Ectodermal cell (in vitro differentiated cells): ENCODE measurements around the gene LRFN5. TPM values are rescaled to one million over a fixed set of nuclear protein-coding genes. Genes with fewer than 3 reads are reported as not detected.
"Not testable (repeated sequence)": the region's sequence is repeated elsewhere in the genome, so short reads cannot be mapped to it uniquely, and the experiment has no call there.

Experiments
- H3K27ac ChIP-seq: 2 replicates; pipeline ENCODE4 v1.7.0; 2013; ENCODE audit warnings: mild to moderate bottlenecking, low read depth, low read length; ENCODE audit not compliant: insufficient read depth, poor library complexity, severe bottlenecking
- H3K27me3 ChIP-seq: 2 replicates; pipeline ENCODE4 v1.7.0; 2013; ENCODE audit warnings: mild to moderate bottlenecking, low read length; ENCODE audit not compliant: insufficient read depth, control insufficient read depth, poor library complexity, severe bottlenecking
- H3K36me3 ChIP-seq: one replicate; pipeline ENCODE4 v1.7.0; 2013; ENCODE audit warnings: low read length; ENCODE audit not compliant: control insufficient read depth, insufficient read depth
- H3K4me1 ChIP-seq: one replicate; pipeline ENCODE4 v1.7.0; 2013; ENCODE audit warnings: low read length; ENCODE audit not compliant: control insufficient read depth, insufficient read depth
- H3K4me3 ChIP-seq: 2 replicates; pipeline ENCODE4 v1.7.0; 2013; ENCODE audit warnings: low read depth, low read length, control low read depth; ENCODE audit not compliant: insufficient read depth
- H3K9me3 ChIP-seq: 2 replicates; pipeline ENCODE4 v1.7.0; 2013; ENCODE audit warnings: mild to moderate bottlenecking, low read length, moderate library complexity; ENCODE audit not compliant: control insufficient read depth
- WGBS, 2 experiments: methylation state at CpG; one replicate each; pipeline ENCODE4 v1.1.7; 2013; ENCODE audit warnings: missing lambda C conversion rate in 2 of 2; 5-methylcytosine and 5-hydroxymethylcytosine counted together
- polyA plus RNA-seq, 4 experiments: library from polyadenylated mRNA; stranded (reverse); fragments of 50-300 nt; gene quantifications; one replicate each; pipeline ENCODE4 v1.2.3, GENCODE V29; 2013

LRFN5 gene
- polyA plus RNA-seq (2013, experiment 1 of 4), result 1.8 TPM
- polyA plus RNA-seq (2013, experiment 2 of 4), result 1.6 TPM
- 1.7 TPM for polyA plus RNA-seq (2013, experiment 3 of 4)
- 2.1 TPM for polyA plus RNA-seq (2013, experiment 4 of 4)

- 0% methylated on average over 76 of the region's 76 CpGs for whole genome bisulfite sequencing, 2 experiments
- H3K9me3 ChIP-seq, result no peaks in the 10 kb centered on the region
- H3K36me3 ChIP-seq, result no peaks in the 10 kb centered on the region
- H3K27ac ChIP-seq, result no peak within 1 kb of the TSS
- H3K27me3 ChIP-seq, result peaks cover 59% of the 10 kb centered on the region
- peak within 1 kb of the TSS; percentile 62 for H3K4me3 ChIP-seq
- H3K4me1 ChIP-seq, result peaks cover 18% of the 10 kb centered on the region
Observed at GRCh38 chr14:41606532-41607303, at the start of gene LRFN5. Gene LRFN5 (plus strand): TSS chr14:41606876.

- Histone ChIP-seq H3K9me3 (no peaks in the 10 kb centered on the region), H3K27ac (no peak overlapping the region), H3K27me3 (no peaks in the 10 kb centered on the region), H3K4me3 (no peak overlapping the region), H3K4me1 (no peaks in the 10 kb centered on the region), H3K36me3 (no peaks in the 10 kb centered on the region)
Observed at GRCh38 chr14:41558490-41558889, 48.2 kb upstream of the LRFN5 start.

- not testable (repeated sequence) for H3K4me1 ChIP-seq, H3K9me3 ChIP-seq, H3K4me3 ChIP-seq, H3K36me3 ChIP-seq, H3K27ac ChIP-seq, H3K27me3 ChIP-seq
- 96 to 100% methylated on average over 2 to 3 of the region's 3 CpGs for WGBS, 2 experiments
Observed at GRCh38 chr14:41566864-41567263, 39.8 kb upstream of the LRFN5 start.

- WGBS, 2 experiments, result 100% methylated on average over 2 of the region's 2 CpGs; no CpG with 5 or more reads in 1 of the 2 experiments
- H3K36me3 ChIP-seq, result no peaks in the 10 kb centered on the region
- H3K4me1 ChIP-seq, result no peaks in the 10 kb centered on the region
- H3K27me3 ChIP-seq, result no peaks in the 10 kb centered on the region
- H3K9me3 ChIP-seq, result no peaks in the 10 kb centered on the region
- H3K4me3 ChIP-seq, result no peak overlapping the region
- H3K27ac ChIP-seq, result no peak overlapping the region
Observed at GRCh38 chr14:41568979-41569378, 37.7 kb upstream of the LRFN5 start.

GRCh38 chr14:41570415-41571155, 36.1 kb upstream of the LRFN5 start:
- H3K27me3 ChIP-seq, result no peaks in the 10 kb centered on the region

GRCh38 chr14:41586237-41586636, 20.4 kb upstream of the LRFN5 start:
- Histone ChIP-seq H3K27me3 (no peaks in the 10 kb centered on the region), H3K4me1 (no peaks in the 10 kb centered on the region), H3K36me3 (no peaks in the 10 kb centered on the region)

More at GRCh38 chr14:41570415-41571155, 36.1 kb upstream of the LRFN5 start:
- no peaks in the 10 kb centered on the region for H3K9me3 ChIP-seq
- 79 to 88% methylated on average over 4 to 5 of the region's 5 CpGs for WGBS, 2 experiments
- no peaks in the 10 kb centered on the region for H3K36me3 ChIP-seq
- no peak overlapping the region for H3K4me3 ChIP-seq
- H3K4me1 ChIP-seq, result no peaks in the 10 kb centered on the region
- H3K27ac ChIP-seq, result no peak overlapping the region

GRCh38 chr14:41597647-41598046, 9.0 kb upstream of the LRFN5 start:
- Histone ChIP-seq H3K36me3 (no peaks in the 10 kb centered on the region), H3K4me1 (peaks cover 4% of the 10 kb centered on the region), H3K9me3 (no peaks in the 10 kb centered on the region), H3K27me3 (no peaks in the 10 kb centered on the region), H3K4me3 (no peak overlapping the region), H3K27ac (no peak overlapping the region)
- WGBS, 2 experiments, result 95 to 98% methylated on average over 23 to 25 of the region's 25 CpGs

More at GRCh38 chr14:41586237-41586636, 20.4 kb upstream of the LRFN5 start:
- Histone ChIP-seq H3K27ac (no peak overlapping the region), H3K4me3 (no peak overlapping the region), H3K9me3 (no peaks in the 10 kb centered on the region)

GRCh38 chr14:41599805-41600385, 6.8 kb upstream of the LRFN5 start:
- not testable (repeated sequence) for H3K36me3 ChIP-seq, H3K27me3 ChIP-seq, H3K9me3 ChIP-seq, H3K27ac ChIP-seq, H3K4me1 ChIP-seq, H3K4me3 ChIP-seq
- 42 to 50% methylated on average over 4 to 6 of the region's 6 CpGs for WGBS, 2 experiments

GRCh38 chr14:41604721-41605531, 1.8 kb upstream of the LRFN5 start:
- peaks cover 53% of the 10 kb centered on the region for H3K27me3 ChIP-seq

More at GRCh38 chr14:41604721-41605531, 1.8 kb upstream of the LRFN5 start:
- Histone ChIP-seq H3K27ac (no peak overlapping the region), H3K4me3 (peak overlapping the region; percentile 62), H3K36me3 (no peaks in the 10 kb centered on the region), H3K4me1 (peaks cover 22% of the 10 kb centered on the region), H3K9me3 (no peaks in the 10 kb centered on the region)
- WGBS, 2 experiments, result 0 to 1% methylated on average over 29 of the region's 29 CpGs
